ENCODE results near the gene MAP4K2.

The MAP4K2 gene

DNA sequence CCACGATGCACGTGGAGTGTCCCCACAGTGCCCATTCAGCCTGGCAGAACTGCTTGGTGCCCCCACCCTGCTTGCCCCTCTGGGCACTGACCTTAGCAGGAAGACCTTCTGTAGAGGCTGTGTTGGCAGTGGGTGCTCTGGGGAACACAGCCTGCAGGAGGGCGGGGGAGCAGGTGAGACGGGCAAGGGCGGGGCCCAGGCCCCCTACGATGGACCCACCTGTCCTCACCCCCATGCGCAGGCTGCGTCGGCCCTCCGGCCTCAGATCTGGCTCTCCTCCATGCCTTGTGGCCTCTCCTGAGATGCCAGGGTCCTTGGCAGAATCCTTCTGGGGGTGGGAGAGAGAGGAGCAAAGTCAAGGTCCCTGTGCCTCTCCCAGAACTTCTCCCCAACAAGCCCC lies 30.5 kb upstream of the MAP4K2 start:
- Histone ChIP-seq H3K36me3 (replicated peaks; ENCODE audit: insufficient read depth, low read length) (no peaks in the 10 kb centered on the region), H2AFZ (ENCODE audit: low read length) (no peak overlapping the region), H3K9ac (ENCODE audit: low read length) (no peak overlapping the region), H3K9me2 (replicated peaks; ENCODE audit: insufficient read depth, low read length) (no peaks in the 10 kb centered on the region), H4K20me1 (ENCODE audit: insufficient read depth, low read length) (no peaks in the 10 kb centered on the region), H3K4me2 (ENCODE audit: low read depth, low read length) (no peak overlapping the region), H3K4me3 (ENCODE audit: low read length) (no peak overlapping the region), H3K4me1 (ENCODE audit: low read length) (no peaks in the 10 kb centered on the region), H3K79me2 (ENCODE audit: low read length) (no peaks in the 10 kb centered on the region), H3F3A (ENCODE audit: insufficient read depth, low read length) (no peaks in the 10 kb centered on the region), H3K27ac (ENCODE audit: low read length) (no peak overlapping the region), H3K9me3 (replicated peaks; ENCODE audit: insufficient read depth, low read length) (no peaks in the 10 kb centered on the region), H3K27me3 (replicated peaks; ENCODE audit: insufficient read depth, low read length) (no peaks in the 10 kb centered on the region)
- no peak for DNase-seq
- TF ChIP-seq EZH2 (optimal IDR thresholded peaks at IDR 0.05; ENCODE audit: low read depth, low read length) (no peak), EZH2phosphoT487 (IDR thresholded peaks at IDR 0.05; ENCODE audit: low read length) (no peak)
- TF ChIP-seq, protein P1, sequence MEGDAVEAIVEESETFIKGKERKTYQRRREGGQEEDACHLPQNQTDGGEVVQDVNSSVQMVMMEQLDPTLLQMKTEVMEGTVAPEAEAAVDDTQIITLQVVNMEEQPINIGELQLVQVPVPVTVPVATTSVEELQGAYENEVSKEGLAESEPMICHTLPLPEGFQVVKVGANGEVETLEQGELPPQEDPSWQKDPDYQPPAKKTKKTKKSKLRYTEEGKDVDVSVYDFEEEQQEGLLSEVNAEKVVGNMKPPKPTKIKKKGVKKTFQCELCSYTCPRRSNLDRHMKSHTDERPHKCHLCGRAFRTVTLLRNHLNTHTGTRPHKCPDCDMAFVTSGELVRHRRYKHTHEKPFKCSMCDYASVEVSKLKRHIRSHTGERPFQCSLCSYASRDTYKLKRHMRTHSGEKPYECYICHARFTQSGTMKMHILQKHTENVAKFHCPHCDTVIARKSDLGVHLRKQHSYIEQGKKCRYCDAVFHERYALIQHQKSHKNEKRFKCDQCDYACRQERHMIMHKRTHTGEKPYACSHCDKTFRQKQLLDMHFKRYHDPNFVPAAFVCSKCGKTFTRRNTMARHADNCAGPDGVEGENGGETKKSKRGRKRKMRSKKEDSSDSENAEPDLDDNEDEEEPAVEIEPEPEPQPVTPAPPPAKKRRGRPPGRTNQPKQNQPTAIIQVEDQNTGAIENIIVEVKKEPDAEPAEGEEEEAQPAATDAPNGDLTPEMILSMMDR (IDR thresholded peaks at IDR 0.05; ENCODE audit: low read length): no peak

DNA sequence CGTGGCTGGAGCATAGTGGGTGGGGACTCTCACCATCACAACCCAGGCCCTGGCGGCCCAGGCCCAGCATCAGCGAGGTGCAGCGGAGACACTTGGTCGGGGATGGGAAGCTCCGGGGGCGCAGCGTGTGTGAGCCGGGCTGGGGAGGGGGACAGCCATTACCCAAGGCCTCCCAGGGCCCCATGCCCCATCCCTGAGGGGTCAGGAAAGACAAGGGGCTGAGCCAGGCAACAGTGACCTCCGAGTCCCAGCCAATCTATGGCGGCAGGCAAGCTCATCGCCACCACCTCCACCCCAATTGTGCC lies 30.1 kb upstream of the MAP4K2 start:
- no peaks in the 10 kb centered on the region for H3K4me1 ChIP-seq (ENCODE audit: low read length)
- DNase-seq: no peak
- H2AFZ ChIP-seq (ENCODE audit: low read length): no peak overlapping the region
- no peaks in the 10 kb centered on the region for H3F3A ChIP-seq (ENCODE audit: insufficient read depth, low read length)
- H3K27ac ChIP-seq (ENCODE audit: low read length): no peak overlapping the region
- H3K9me3 ChIP-seq (replicated peaks; ENCODE audit: insufficient read depth, low read length): no peaks in the 10 kb centered on the region
- no peaks in the 10 kb centered on the region for H3K27me3 ChIP-seq (replicated peaks; ENCODE audit: insufficient read depth, low read length)
- no peak overlapping the region for H3K9ac ChIP-seq (ENCODE audit: low read length)
- H3K4me3 ChIP-seq (ENCODE audit: low read length): no peak overlapping the region
- no peaks in the 10 kb centered on the region for H3K79me2 ChIP-seq (ENCODE audit: low read length)
- H4K20me1 ChIP-seq (ENCODE audit: insufficient read depth, low read length): no peaks in the 10 kb centered on the region
- TF ChIP-seq EZH2 (optimal IDR thresholded peaks at IDR 0.05; ENCODE audit: low read depth, low read length): no peak
- no peaks in the 10 kb centered on the region for H3K9me2 ChIP-seq (replicated peaks; ENCODE audit: insufficient read depth, low read length)
- no peak overlapping the region for H3K4me2 ChIP-seq (ENCODE audit: low read depth, low read length)
- H3K36me3 ChIP-seq (replicated peaks; ENCODE audit: insufficient read depth, low read length): no peaks in the 10 kb centered on the region

GRCh38 chr11:64832467-64833197 lies 29.6 kb upstream of the MAP4K2 start:
- no peaks in the 10 kb centered on the region for H3F3A ChIP-seq (ENCODE audit: insufficient read depth, low read length)
- H3K9me3 ChIP-seq (replicated peaks; ENCODE audit: insufficient read depth, low read length): no peaks in the 10 kb centered on the region
- no peaks in the 10 kb centered on the region for H3K9me2 ChIP-seq (replicated peaks; ENCODE audit: insufficient read depth, low read length)
- H3K27me3 ChIP-seq (replicated peaks; ENCODE audit: insufficient read depth, low read length): no peaks in the 10 kb centered on the region
- DNase-seq: no peak
- TF ChIP-seq EZH2phosphoT487 (IDR thresholded peaks at IDR 0.05; ENCODE audit: low read length) (no peak), EZH2 (optimal IDR thresholded peaks at IDR 0.05; ENCODE audit: low read depth, low read length) (no peak)
- TF ChIP-seq, protein P1 (IDR thresholded peaks at IDR 0.05; ENCODE audit: low read length): no peak
- no peaks in the 10 kb centered on the region for H3K4me1 ChIP-seq (ENCODE audit: low read length)
- no peak overlapping the region for H2AFZ ChIP-seq (ENCODE audit: low read length)
- no peak overlapping the region for H3K4me2 ChIP-seq (ENCODE audit: low read depth, low read length)
- H3K27ac ChIP-seq (ENCODE audit: low read length): no peak overlapping the region
- H4K20me1 ChIP-seq (ENCODE audit: insufficient read depth, low read length): no peaks in the 10 kb centered on the region
- H3K36me3 ChIP-seq (replicated peaks; ENCODE audit: insufficient read depth, low read length): no peaks in the 10 kb centered on the region
- H3K4me3 ChIP-seq (ENCODE audit: low read length): no peak overlapping the region
- H3K79me2 ChIP-seq (ENCODE audit: low read length): no peaks in the 10 kb centered on the region
- no peak overlapping the region for H3K9ac ChIP-seq (ENCODE audit: low read length)

DNA sequence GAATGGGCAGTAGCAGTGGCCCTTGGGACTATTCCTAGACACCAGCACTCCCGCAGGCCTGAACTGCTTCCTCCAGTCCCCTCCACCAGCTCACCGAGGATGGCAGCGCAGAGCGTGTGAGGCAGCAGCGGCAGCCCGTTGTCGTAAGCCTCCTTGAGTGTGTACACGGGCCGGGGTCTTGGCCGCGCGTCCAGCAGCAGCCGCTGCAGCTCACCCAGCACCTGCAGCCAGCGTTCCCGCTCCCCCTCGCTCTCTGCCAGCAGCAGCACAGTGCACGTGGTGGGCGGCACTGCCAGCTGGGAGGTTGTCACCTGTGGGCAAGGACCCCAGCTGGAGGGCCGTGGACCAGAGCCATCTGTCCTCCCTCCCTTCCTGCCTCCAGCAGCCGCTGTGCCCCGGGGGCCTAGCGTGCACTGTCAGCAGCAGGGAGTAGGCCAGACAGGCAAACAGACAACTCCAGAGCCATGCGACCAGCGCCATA lies 28.4 kb upstream of the MAP4K2 start:
- H3K4me1 ChIP-seq (ENCODE audit: low read length): no peaks in the 10 kb centered on the region
- no peaks in the 10 kb centered on the region for H3K36me3 ChIP-seq (replicated peaks; ENCODE audit: insufficient read depth, low read length)
- no peak overlapping the region for H3K4me3 ChIP-seq (ENCODE audit: low read length)
- no peak for TF ChIP-seq EZH2phosphoT487 (IDR thresholded peaks at IDR 0.05; ENCODE audit: low read length)
- no peaks in the 10 kb centered on the region for H3K9me2 ChIP-seq (replicated peaks; ENCODE audit: insufficient read depth, low read length)
- H2AFZ ChIP-seq (ENCODE audit: low read length): no peak overlapping the region
- no peak overlapping the region for H3K27ac ChIP-seq (ENCODE audit: low read length)
- H3K9ac ChIP-seq (ENCODE audit: low read length): no peak overlapping the region
- H3K79me2 ChIP-seq (ENCODE audit: low read length): no peaks in the 10 kb centered on the region
- H3K9me3 ChIP-seq (replicated peaks; ENCODE audit: insufficient read depth, low read length): no peaks in the 10 kb centered on the region
- DNase-seq: no peak
- no peaks in the 10 kb centered on the region for H3F3A ChIP-seq (ENCODE audit: insufficient read depth, low read length)
- H3K27me3 ChIP-seq (replicated peaks; ENCODE audit: insufficient read depth, low read length): no peaks in the 10 kb centered on the region
- H4K20me1 ChIP-seq (ENCODE audit: insufficient read depth, low read length): no peaks in the 10 kb centered on the region
- H3K4me2 ChIP-seq (ENCODE audit: low read depth, low read length): no peak overlapping the region

Measured in MM.1S (cell line).